GM12892 (cell line): ENCODE results near the gene PPP5C.
"Not testable (repeated sequence)": the region's sequence is repeated elsewhere in the genome, so short reads cannot be mapped to it uniquely, and the experiment has no call there.

Experiments used
- DNase-seq: peaks from one replicate; pipeline ENCODE4 v3.0.0; 2011; ENCODE audit not compliant: insufficient read length
- FAIRE-seq: peaks from 2 replicates; lab custom pipeline; 2011; peaks lifted over from hg19 to GRCh38; lab: Jason Lieb, UNC
- POLR2A ChIP-seq: IDR thresholded peaks from 2 replicates; pipeline ENCODE4 v1.6.1; 2011; ENCODE audit warnings: low read depth, low read length, control low read depth
- POLR2AphosphoS5 ChIP-seq: IDR thresholded peaks from 2 replicates; pipeline ENCODE4 v1.6.1; 2011; ENCODE audit warnings: low read depth, low read length, control low read depth
- TAF1 ChIP-seq: IDR thresholded peaks from 2 replicates; pipeline ENCODE4 v1.6.1; 2011; ENCODE audit warnings: low read depth, mild to moderate bottlenecking, control low read depth, low read length, borderline replicate concordance

PPP5C gene

GRCh38 chr19:46393456-46394401 is 46.8 kb downstream of the PPP5C start:
- no peak for DNase-seq
- FAIRE-seq = no peak
- TF ChIP-seq POLR2A (no peak), POLR2AphosphoS5 (no peak), TAF1 (no peak)

GRCh38 chr19:46394402-46394797 is 47.5 kb downstream of the PPP5C start:
- DNase-seq (no peak), FAIRE-seq (no peak)
- TF ChIP-seq POLR2AphosphoS5 (no peak), POLR2A (no peak), TAF1 (no peak)

GRCh38 chr19:46397801-46398479 is 51.1 kb downstream of the PPP5C start:
- not testable (repeated sequence) for FAIRE-seq, DNase-seq

GRCh38 chr19:46402725-46403124 is 55.8 kb downstream of the PPP5C start:
- no peak for FAIRE-seq
- no peak for TF ChIP-seq POLR2A
- no peak for TF ChIP-seq POLR2AphosphoS5
- no peak for TF ChIP-seq TAF1
- DNase-seq = no peak

GRCh38 chr19:46404055-46404752 is 57.3 kb downstream of the PPP5C start:
- FAIRE-seq (no peak), DNase-seq (no peak)
- TF ChIP-seq TAF1 (no peak), POLR2A (no peak), POLR2AphosphoS5 (no peak)

GRCh38 chr19:46404753-46405468 is 58.0 kb downstream of the PPP5C start:
- DNase-seq = no peak
- TF ChIP-seq POLR2AphosphoS5 (no peak), POLR2A (no peak), TAF1 (no peak)

GRCh38 chr19:46406976-46407375 is 60.1 kb downstream of the PPP5C start:
- TF ChIP-seq POLR2A (no peak), POLR2AphosphoS5 (no peak), TAF1 (no peak)
- no peak for FAIRE-seq

More at GRCh38 chr19:46404753-46405468, 58.0 kb downstream of the PPP5C start:
- no peak for FAIRE-seq

GRCh38 chr19:46407856-46408663 is 61.2 kb downstream of the PPP5C start:
- DNase-seq (no peak), FAIRE-seq (no peak)
- no peak for TF ChIP-seq TAF1
- TF ChIP-seq POLR2A = no peak
- no peak for TF ChIP-seq POLR2AphosphoS5

More at GRCh38 chr19:46406976-46407375, 60.1 kb downstream of the PPP5C start:
- DNase-seq = no peak

GRCh38 chr19:46408664-46409039 is 61.8 kb downstream of the PPP5C start:
- FAIRE-seq = no peak
- no peak for TF ChIP-seq POLR2AphosphoS5
- no peak for TF ChIP-seq TAF1
- no peak for TF ChIP-seq POLR2A
- no peak for DNase-seq

- DNase-seq = no peak
- TF ChIP-seq TAF1 (no peak), POLR2A (no peak), POLR2AphosphoS5 (no peak)
- no peak for FAIRE-seq
Observed at GRCh38 chr19:46409191-46409590, 62.3 kb downstream of the PPP5C start.

GRCh38 chr19:46410205-46411087 is 63.6 kb downstream of the PPP5C start:
- DNase-seq (no peak), FAIRE-seq (no peak)
- no peak for TF ChIP-seq TAF1
- no peak for TF ChIP-seq POLR2AphosphoS5
- no peak for TF ChIP-seq POLR2A
